ENCODE results near the gene LIPH. TPM values are rescaled to one million over a fixed set of nuclear protein-coding genes. Genes with fewer than 3 reads are reported as not detected.

The LIPH gene
- total and polyA plus RNA-seq, 10 of the 15 experiments (the other 5 are each of a cell fraction or from before 2014, with no cell fraction given) = 2.2 to 11.1 (median 5.4) TPM

- ChIA-PET CTCF (interaction anchor here (1.6 to 5.2 kb wide), 2 partner anchors 8 to 12 kb away, joined by 4 to 36 read pairs; no protein-coding TSS in a partner anchor), POLR2A (interaction anchor here (1.0 kb wide), 1 partner anchor 9 kb away, joined by 4 read pairs; no protein-coding TSS in a partner anchor), SMC1A (ENCODE audit: uncharacterized antibody, unreplicated experiment) (no interaction called here), RAD21 (ENCODE audit: unreplicated experiment) (interaction anchor here (1.4 kb wide), 1 partner anchor 9 kb away, joined by 3 read pairs; no protein-coding TSS in a partner anchor)
- H3K27ac ChIP-seq (ENCODE audit: control insufficient read depth, insufficient read depth) = peak overlapping the region; percentile 53; the same call in 1 of the 2 replicates
- DNase-seq (ENCODE audit: low read depth, low spot score) = no peak
- in situ Hi-C loops (cut with MboI) (no loop called here), intact Hi-C loops (cut with micrococcal nuclease; ENCODE audit: unreplicated experiment) (loop anchor here (5.0 kb wide), 1 partner anchor 187 kb away; the partner anchor contains the start of gene MAP3K13)
- H3K4me2 ChIP-seq (ENCODE audit: control insufficient read depth, insufficient read depth) = peak overlapping the region; percentile 51
- no peaks in the 10 kb centered on the region; the same call in 2 of the 3 replicates for H3K9me3 ChIP-seq (replicated peaks; ENCODE audit: control insufficient read depth, insufficient read depth, low read length)
- FAIRE-seq = no peak
- H4K20me1 ChIP-seq (ENCODE audit: control insufficient read depth, insufficient read depth) = no peaks in the 10 kb centered on the region
- no peaks in the 10 kb centered on the region for H3K27me3 ChIP-seq (replicated peaks in 1 of 2; ENCODE audit: control insufficient read depth in 2 of 2, insufficient read depth in 2 of 2, low read length in 1 of 2)
- peaks cover 26% of the 10 kb centered on the region for H3K4me1 ChIP-seq (ENCODE audit: control insufficient read depth, insufficient read depth, low read length)
- 0 out of 2 replicates have a peak, but pooled peaks have one; percentile 58 for TF ChIP-seq ZNF217 (IDR thresholded peaks at IDR 0.05)
- TF ChIP-seq PAX8 (IDR thresholded peaks at IDR 0.05) = no peak
- TF ChIP-seq NFXL1 (IDR thresholded peaks at IDR 0.05; ENCODE audit: borderline replicate concordance) = no peak
- no peak for TF ChIP-seq RBBP5 (conservative IDR thresholded peaks at IDR 0.05)
- TF ChIP-seq MTA3 (IDR thresholded peaks at IDR 0.05; ENCODE audit: borderline replicate concordance, low read length) = no peak
- 92% methylated on average over 3 of the region's 3 CpGs for WGBS (ENCODE audit: insufficient coverage, insufficient replicate concordance, low lambda C conversion rate, missing lambda C conversion rate)
- H3K79me2 ChIP-seq (ENCODE audit: control insufficient read depth, insufficient read depth, low read length) = peaks cover 30% of the 10 kb centered on the region
- H3K36me3 ChIP-seq (ENCODE audit: control insufficient read depth in 2 of 2, insufficient read depth in 2 of 2, low read length in 1 of 2) = no peaks in the 10 kb centered on the region
- 0 out of 3 replicates have a peak, but pooled peaks have one; percentile 1 for ATAC-seq
- no peak overlapping the region for H2AFZ ChIP-seq (ENCODE audit: control insufficient read depth, low read depth, low read length)
- H3K4me3 ChIP-seq = no peak overlapping the region
- no TSS peak for BruUV-seq (replicated peaks)
- no peak overlapping the region for H3K9ac ChIP-seq (ENCODE audit: control insufficient read depth, insufficient read depth, low read length)
Measured at GRCh38 chr3:185549651-185550111, 2.7 kb downstream of the LIPH start.

- H3K27ac ChIP-seq (ENCODE audit: control insufficient read depth, insufficient read depth) = peak overlapping the region; percentile 53; the same call in 1 of the 2 replicates
- WGBS (ENCODE audit: insufficient coverage, insufficient replicate concordance, low lambda C conversion rate, missing lambda C conversion rate) = 63% methylated on average over 3 of the region's 3 CpGs
- H3K27me3 ChIP-seq (replicated peaks in 1 of 2; ENCODE audit: control insufficient read depth in 2 of 2, insufficient read depth in 2 of 2, low read length in 1 of 2) = no peaks in the 10 kb centered on the region
- intact Hi-C loops (cut with micrococcal nuclease; ENCODE audit: unreplicated experiment) = no loop called here
- POLR2A ChIA-PET = interaction anchor here (0.7 kb wide), 1 partner anchor 401 kb away, joined by 3 read pairs; no protein-coding TSS in a partner anchor
- DNase-seq (ENCODE audit: low read depth, low spot score) (no peak), FAIRE-seq (no peak), ATAC-seq (peak; percentile 9; the same call in 2 of the 3 replicates)
- H3K36me3 ChIP-seq (ENCODE audit: control insufficient read depth in 2 of 2, insufficient read depth in 2 of 2, low read length in 1 of 2) = no peaks in the 10 kb centered on the region
- no peaks in the 10 kb centered on the region for H4K20me1 ChIP-seq (ENCODE audit: control insufficient read depth, insufficient read depth)
- no peak overlapping the region for H3K9ac ChIP-seq (ENCODE audit: control insufficient read depth, insufficient read depth, low read length)
- peaks cover 30% of the 10 kb centered on the region for H3K79me2 ChIP-seq (ENCODE audit: control insufficient read depth, insufficient read depth, low read length)
- RAD21 ChIA-PET (ENCODE audit: unreplicated experiment) = interaction anchor here (1.4 kb wide), 1 partner anchor 10 kb away, joined by 3 read pairs; no protein-coding TSS in a partner anchor
- SMC1A ChIA-PET (ENCODE audit: uncharacterized antibody, unreplicated experiment) = interaction anchor here (0.6 kb wide), 1 partner anchor 187 kb away, joined by 3 read pairs; no protein-coding TSS in a partner anchor
- no peaks in the 10 kb centered on the region; the same call in 2 of the 3 replicates for H3K9me3 ChIP-seq (replicated peaks; ENCODE audit: control insufficient read depth, insufficient read depth, low read length)
- no peak overlapping the region for H2AFZ ChIP-seq (ENCODE audit: control insufficient read depth, low read depth, low read length)
- peaks cover 26% of the 10 kb centered on the region for H3K4me1 ChIP-seq (ENCODE audit: control insufficient read depth, insufficient read depth, low read length)
- TF ChIP-seq BHLHE40 (IDR thresholded peaks at IDR 0.05; ENCODE audit: borderline replicate concordance in 1 of 2, low read depth in 2 of 2, low read length in 1 of 2) (peak in 1 of 2 experiments; percentile 52; a peak in 1 of 4 replicates), CREB1 (IDR thresholded peaks at IDR 0.05; ENCODE audit: low read depth) (no peak)
- 0 out of 2 replicates have a peak overlapping the region, but pooled peaks have one; percentile 20 for H3K4me3 ChIP-seq
- H3K4me2 ChIP-seq (ENCODE audit: control insufficient read depth, insufficient read depth) = peak overlapping the region; percentile 51; the same call in 1 of the 2 replicates
- CTCF ChIA-PET = interaction anchor here (1.6 to 5.2 kb wide), 2 partner anchors 9 to 11 kb away, joined by 4 to 36 read pairs; no protein-coding TSS in a partner anchor
- in situ Hi-C loops (cut with MboI) = no loop called here
- BruUV-seq (replicated peaks) = TSS peak; percentile 7
Measured at GRCh38 chr3:185549122-185549521, 3.3 kb downstream of the LIPH start.

All from GM12878 (cell line).